ENCODE results near the gene NDUFA3. TPM values are rescaled to one million over a fixed set of nuclear protein-coding genes. Genes with fewer than 3 reads are reported as not detected.

The NDUFA3 gene
- total RNA-seq, 1 experiment from 2014 or later: 211 TPM

DNA sequence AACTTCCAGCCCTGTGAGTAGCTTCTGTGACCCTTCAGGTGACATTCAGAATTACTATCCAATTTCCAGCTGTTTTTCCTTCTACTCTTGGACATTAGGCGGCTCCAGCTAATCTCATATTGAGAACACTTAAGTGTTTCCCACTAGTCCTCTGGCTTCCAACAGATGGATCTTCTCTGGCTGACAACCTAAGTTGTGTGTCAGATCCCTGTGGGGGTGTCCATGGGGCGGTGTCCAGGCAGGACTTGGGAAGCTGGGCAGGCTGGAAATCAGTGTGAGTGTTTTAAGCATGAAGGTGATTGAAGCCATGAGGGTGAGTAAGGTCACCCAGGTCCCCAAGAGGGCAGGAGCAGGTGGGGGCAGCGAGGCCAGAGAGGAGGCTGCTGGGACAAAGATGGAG is 45.0 kb downstream of the NDUFA3 start:
- intact Hi-C loops (cut with micrococcal nuclease; ENCODE audit: unreplicated experiment) (no loop called here), in situ Hi-C loops (cut with HindIII; ENCODE audit: low pct_unique_long_range_greater_than_20kb, low sequenced_read_pairs) (no loop called here)
- no peak for DNase-seq (ENCODE audit: low read depth, low spot score)
- H3K27ac ChIP-seq (ENCODE audit: low read length): no peak overlapping the region
- CTCF ChIA-PET: no interaction called here
- ATAC-seq: no peak
- H3K36me3 ChIP-seq (ENCODE audit: control insufficient read depth, insufficient read depth, low read length): peaks cover 56% of the 10 kb centered on the region
- no peaks in the 10 kb centered on the region for H3K9me3 ChIP-seq (ENCODE audit: control insufficient read depth, insufficient read depth, low read depth, low read length)
- TF ChIP-seq, protein P1, sequence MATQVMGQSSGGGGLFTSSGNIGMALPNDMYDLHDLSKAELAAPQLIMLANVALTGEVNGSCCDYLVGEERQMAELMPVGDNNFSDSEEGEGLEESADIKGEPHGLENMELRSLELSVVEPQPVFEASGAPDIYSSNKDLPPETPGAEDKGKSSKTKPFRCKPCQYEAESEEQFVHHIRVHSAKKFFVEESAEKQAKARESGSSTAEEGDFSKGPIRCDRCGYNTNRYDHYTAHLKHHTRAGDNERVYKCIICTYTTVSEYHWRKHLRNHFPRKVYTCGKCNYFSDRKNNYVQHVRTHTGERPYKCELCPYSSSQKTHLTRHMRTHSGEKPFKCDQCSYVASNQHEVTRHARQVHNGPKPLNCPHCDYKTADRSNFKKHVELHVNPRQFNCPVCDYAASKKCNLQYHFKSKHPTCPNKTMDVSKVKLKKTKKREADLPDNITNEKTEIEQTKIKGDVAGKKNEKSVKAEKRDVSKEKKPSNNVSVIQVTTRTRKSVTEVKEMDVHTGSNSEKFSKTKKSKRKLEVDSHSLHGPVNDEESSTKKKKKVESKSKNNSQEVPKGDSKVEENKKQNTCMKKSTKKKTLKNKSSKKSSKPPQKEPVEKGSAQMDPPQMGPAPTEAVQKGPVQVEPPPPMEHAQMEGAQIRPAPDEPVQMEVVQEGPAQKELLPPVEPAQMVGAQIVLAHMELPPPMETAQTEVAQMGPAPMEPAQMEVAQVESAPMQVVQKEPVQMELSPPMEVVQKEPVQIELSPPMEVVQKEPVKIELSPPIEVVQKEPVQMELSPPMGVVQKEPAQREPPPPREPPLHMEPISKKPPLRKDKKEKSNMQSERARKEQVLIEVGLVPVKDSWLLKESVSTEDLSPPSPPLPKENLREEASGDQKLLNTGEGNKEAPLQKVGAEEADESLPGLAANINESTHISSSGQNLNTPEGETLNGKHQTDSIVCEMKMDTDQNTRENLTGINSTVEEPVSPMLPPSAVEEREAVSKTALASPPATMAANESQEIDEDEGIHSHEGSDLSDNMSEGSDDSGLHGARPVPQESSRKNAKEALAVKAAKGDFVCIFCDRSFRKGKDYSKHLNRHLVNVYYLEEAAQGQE (IDR thresholded peaks at IDR 0.05; ENCODE audit: insufficient read depth in 1 of 2, low read depth in 2 of 2, low read length in 1 of 2): no peak
- TF ChIP-seq TCF7L2 (IDR thresholded peaks at IDR 0.05; ENCODE audit: low read depth, low read length): no peak
- TF ChIP-seq, protein P2, sequence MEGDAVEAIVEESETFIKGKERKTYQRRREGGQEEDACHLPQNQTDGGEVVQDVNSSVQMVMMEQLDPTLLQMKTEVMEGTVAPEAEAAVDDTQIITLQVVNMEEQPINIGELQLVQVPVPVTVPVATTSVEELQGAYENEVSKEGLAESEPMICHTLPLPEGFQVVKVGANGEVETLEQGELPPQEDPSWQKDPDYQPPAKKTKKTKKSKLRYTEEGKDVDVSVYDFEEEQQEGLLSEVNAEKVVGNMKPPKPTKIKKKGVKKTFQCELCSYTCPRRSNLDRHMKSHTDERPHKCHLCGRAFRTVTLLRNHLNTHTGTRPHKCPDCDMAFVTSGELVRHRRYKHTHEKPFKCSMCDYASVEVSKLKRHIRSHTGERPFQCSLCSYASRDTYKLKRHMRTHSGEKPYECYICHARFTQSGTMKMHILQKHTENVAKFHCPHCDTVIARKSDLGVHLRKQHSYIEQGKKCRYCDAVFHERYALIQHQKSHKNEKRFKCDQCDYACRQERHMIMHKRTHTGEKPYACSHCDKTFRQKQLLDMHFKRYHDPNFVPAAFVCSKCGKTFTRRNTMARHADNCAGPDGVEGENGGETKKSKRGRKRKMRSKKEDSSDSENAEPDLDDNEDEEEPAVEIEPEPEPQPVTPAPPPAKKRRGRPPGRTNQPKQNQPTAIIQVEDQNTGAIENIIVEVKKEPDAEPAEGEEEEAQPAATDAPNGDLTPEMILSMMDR (IDR thresholded peaks at IDR 0.05): no peak
- no peak for TF ChIP-seq SIN3A (IDR thresholded peaks at IDR 0.05; ENCODE audit: borderline replicate concordance, insufficient read depth, low read depth, low read length)
- TF ChIP-seq POLR2AphosphoS5 (IDR thresholded peaks at IDR 0.05; ENCODE audit: low read depth, low read length): no peak
- no peak overlapping the region for H3K4me3 ChIP-seq (ENCODE audit: low read depth in 2 of 2, low read length in 2 of 2)
- BruUV-seq (replicated peaks): no TSS peak
- no peaks in the 10 kb centered on the region for H3K27me3 ChIP-seq (ENCODE audit: control insufficient read depth, insufficient read depth, low read length)
- POLR2A ChIA-PET: no interaction called here
- no peaks in the 10 kb centered on the region for H3K4me1 ChIP-seq (ENCODE audit: control insufficient read depth, insufficient read depth, low read length)

DNA sequence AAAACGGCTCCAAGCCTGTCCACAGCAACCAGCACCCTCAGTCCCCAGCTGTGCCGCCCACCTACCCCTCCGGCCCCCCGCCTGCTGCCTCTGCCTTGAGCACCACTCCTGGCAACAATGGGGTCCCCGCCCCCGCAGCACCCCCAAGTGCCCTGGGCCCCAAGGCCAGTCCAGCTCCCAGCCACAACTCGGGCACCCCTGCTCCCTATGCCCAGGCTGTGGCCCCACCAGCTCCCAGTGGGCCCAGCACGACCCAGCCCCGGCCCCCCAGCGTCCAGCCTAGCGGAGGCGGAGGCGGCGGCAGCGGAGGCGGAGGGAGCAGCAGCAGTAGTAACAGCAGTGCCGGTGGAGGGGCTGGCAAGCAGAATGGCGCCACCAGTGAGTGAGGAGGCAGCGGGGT is 45.5 kb downstream of the NDUFA3 start:
- no peaks in the 10 kb centered on the region for H3K4me1 ChIP-seq (ENCODE audit: control insufficient read depth, insufficient read depth, low read length)
- ChIA-PET POLR2A (no interaction called here), CTCF (no interaction called here)
- BruUV-seq (replicated peaks): no TSS peak
- H3K27me3 ChIP-seq (ENCODE audit: control insufficient read depth, insufficient read depth, low read length): no peaks in the 10 kb centered on the region
- intact Hi-C loops (cut with micrococcal nuclease; ENCODE audit: unreplicated experiment): no loop called here
- H3K27ac ChIP-seq (ENCODE audit: low read length): no peak overlapping the region
- in situ Hi-C loops (cut with HindIII; ENCODE audit: low pct_unique_long_range_greater_than_20kb, low sequenced_read_pairs): no loop called here
- ATAC-seq: no peak
- TF ChIP-seq, protein P2 (IDR thresholded peaks at IDR 0.05): no peak
- TF ChIP-seq TCF7L2 (IDR thresholded peaks at IDR 0.05; ENCODE audit: low read depth, low read length): no peak
- TF ChIP-seq POLR2AphosphoS5 (IDR thresholded peaks at IDR 0.05; ENCODE audit: low read depth, low read length): no peak
- TF ChIP-seq, protein P1 (IDR thresholded peaks at IDR 0.05; ENCODE audit: insufficient read depth in 1 of 2, low read depth in 2 of 2, low read length in 1 of 2): no peak
- TF ChIP-seq SIN3A (IDR thresholded peaks at IDR 0.05; ENCODE audit: borderline replicate concordance, insufficient read depth, low read depth, low read length): no peak
- peaks cover 51% of the 10 kb centered on the region for H3K36me3 ChIP-seq (ENCODE audit: control insufficient read depth, insufficient read depth, low read length)
- no peak for DNase-seq (ENCODE audit: low read depth, low spot score)
- no peak overlapping the region for H3K4me3 ChIP-seq (ENCODE audit: low read depth in 2 of 2, low read length in 2 of 2)
- H3K9me3 ChIP-seq (ENCODE audit: control insufficient read depth, insufficient read depth, low read depth, low read length): no peaks in the 10 kb centered on the region

Data from Panc1 (cell line).